ENCODE data around the gene MAN1A2.

- TF ChIP-seq MEF2B (IDR thresholded peaks at IDR 0.05; ENCODE audit: partially characterized antibody, poor library complexity, severe bottlenecking) (no peak), CTCF (IDR thresholded peaks at IDR 0.05 in 2 of 3, conservative IDR thresholded peaks at IDR 0.05 in 1 of 3; ENCODE audit: control insufficient read depth in 2 of 3, extremely low read depth in 1 of 3, insufficient read depth in 1 of 3, low read depth in 3 of 3, low read length in 3 of 3) (no peak), ZNF592 (IDR thresholded peaks at IDR 0.05) (no peak), TCF12 (IDR thresholded peaks at IDR 0.05; ENCODE audit: low read depth, low read length) (no peak), SIN3A (IDR thresholded peaks at IDR 0.05; ENCODE audit: low read depth, low read length) (no peak), EZH2 (IDR thresholded peaks at IDR 0.05; ENCODE audit: borderline replicate concordance, control insufficient read depth, low read depth, low read length) (no peak), MYC (IDR thresholded peaks at IDR 0.05; ENCODE audit: insufficient read depth, insufficient read length, insufficient replicate concordance, low read length, severe bottlenecking) (no peak), E2F4 (IDR thresholded peaks at IDR 0.05; ENCODE audit: low read depth, low read length) (no peak), EP300 (IDR thresholded peaks at IDR 0.05; ENCODE audit: borderline replicate concordance in 1 of 2, control insufficient read depth in 1 of 2, low read depth in 2 of 2, low read length in 2 of 2) (no peak), CUX1 (IDR thresholded peaks at IDR 0.05; ENCODE audit: insufficient replicate concordance, low read depth, low read length) (no peak), CHD2 (IDR thresholded peaks at IDR 0.05; ENCODE audit: borderline replicate concordance, low read depth, low read length) (no peak)
Measured at GRCh38 chr1:117574161-117574835, 207.0 kb downstream of the MAN1A2 start.
